WTC11 (cell line): ENCODE data around the gene CLASP2. TPM values are rescaled to one million over a fixed set of nuclear protein-coding genes. Genes with fewer than 3 reads are reported as not detected.

ENCODE experiments used
- ATAC-seq: fragments of 200-7000 bp; cut with Tn5 transposase; 2 replicates; pipeline ENCODE4 v1.10.0; 2021; ENCODE audit warnings: mild to moderate bottlenecking, moderate library complexity
- CTCF ChIA-PET: fragments of 300-600 bp; sonication (Branson Sonifier 250); formaldehyde crosslinking; loops from one replicate; lab custom pipeline; 2021; ENCODE audit warnings: antibody characterized with exemption; lab: Charles Lee
- POLR2A ChIA-PET: fragments of 350-600 bp; sonication (Branson Sonifier 250); formaldehyde crosslinking; loops from one replicate; lab custom pipeline; 2021; ENCODE audit warnings: antibody characterized with exemption; lab: Charles Lee
- DNase-seq: peaks from one replicate; pipeline ENCODE4 v3.0.0; 2021; ENCODE audit warnings: low spot score
- H3K27ac Mint-ChIP-seq: 2 replicates; pipeline ENCODE4 v1.8.0; 2021; ENCODE audit warnings: mixed read lengths
- H3K27me3 Mint-ChIP-seq: 2 replicates; pipeline ENCODE4 v1.8.0; 2021; ENCODE audit warnings: low read depth, mild to moderate bottlenecking, moderate library complexity, mixed read lengths
- H3K36me3 Mint-ChIP-seq: 2 replicates; pipeline ENCODE4 v1.8.0; 2021; ENCODE audit warnings: mixed read lengths
- H3K4me1 Mint-ChIP-seq: 2 replicates; pipeline ENCODE4 v1.8.0; 2022; ENCODE audit warnings: mixed read lengths
- H3K4me3 Mint-ChIP-seq: 2 replicates; pipeline ENCODE4 v1.8.0; 2021; ENCODE audit warnings: mild to moderate bottlenecking, moderate library complexity, mixed read lengths
- H3K9me3 Mint-ChIP-seq: 2 replicates; pipeline ENCODE4 v1.8.0; 2021; ENCODE audit warnings: mixed read lengths
- CREM ChIP-seq: sonication (generic); formaldehyde crosslinking; IDR thresholded peaks from 2 replicates; pipeline ENCODE4 v1.8.1; 2022; ENCODE audit warnings: mild to moderate bottlenecking, missing genetic modification reagents, moderate library complexity
- ETV6 ChIP-seq: sonication (generic); formaldehyde crosslinking; IDR thresholded peaks from 2 replicates; pipeline ENCODE4 v1.8.1; 2022; ENCODE audit warnings: mild to moderate bottlenecking, missing genetic modification reagents
- FOXJ3 ChIP-seq: sonication (generic); formaldehyde crosslinking; IDR thresholded peaks from 2 replicates; pipeline ENCODE4 v1.9.0; 2021; ENCODE audit warnings: missing genetic modification reagents, mild to moderate bottlenecking, borderline replicate concordance
- FOXK1 ChIP-seq: sonication (generic); formaldehyde crosslinking; IDR thresholded peaks from 2 replicates; pipeline ENCODE4 v1.8.0; 2022; ENCODE audit warnings: mild to moderate bottlenecking, moderate library complexity, missing genetic modification reagents
- GTF2I ChIP-seq: fragments of 250-450 bp; sonication (Bioruptor Pico); conservative IDR thresholded peaks from 2 replicates; pipeline ENCODE4 v1.4.0; 2021; ENCODE audit warnings: mild to moderate bottlenecking
- NFE2L1 ChIP-seq: sonication (generic); formaldehyde crosslinking; IDR thresholded peaks from 2 replicates; pipeline ENCODE4 v1.8.1; 2023; ENCODE audit warnings: missing genetic modification reagents
- NR2C2 ChIP-seq: sonication (generic); formaldehyde crosslinking; IDR thresholded peaks from 2 replicates; pipeline ENCODE4 v1.8.0; 2022; ENCODE audit warnings: mild to moderate bottlenecking, missing genetic modification reagents
- PRRX2 ChIP-seq: fragments of 250-450 bp; sonication (Bioruptor Pico); IDR thresholded peaks from 2 replicates; pipeline ENCODE4 v1.8.0; 2021; ENCODE audit warnings: mild to moderate bottlenecking
- SMAD3 ChIP-seq: sonication (generic); formaldehyde crosslinking; IDR thresholded peaks from 2 replicates; pipeline ENCODE4 v1.8.0; 2022; ENCODE audit warnings: missing genetic modification reagents, mild to moderate bottlenecking, borderline replicate concordance
- SP1 ChIP-seq: sonication (generic); formaldehyde crosslinking; conservative IDR thresholded peaks from 2 replicates; pipeline ENCODE4 v1.8.1; 2022; ENCODE audit warnings: missing genetic modification reagents
- ZNF263 ChIP-seq: sonication (generic); formaldehyde crosslinking; IDR thresholded peaks from 2 replicates; pipeline ENCODE4 v1.8.1; 2022; ENCODE audit warnings: low read depth, mild to moderate bottlenecking, moderate library complexity, missing genetic modification reagents
- ZNF317 ChIP-seq: sonication (generic); formaldehyde crosslinking; IDR thresholded peaks from 2 replicates; pipeline ENCODE4 v1.8.1; 2023; ENCODE audit warnings: low read depth, mild to moderate bottlenecking, moderate library complexity, missing genetic modification reagents, borderline replicate concordance
- total RNA-seq: library from RNA; stranded (reverse); gene quantifications from 3 replicates; pipeline ENCODE4 v1.2.3, GENCODE V29; 2021
- TF ChIP-seq, protein P1 (sequence below): fragments of 200-600 bp; IDR thresholded peaks from 2 replicates; pipeline ENCODE4 v1.8.0; 2022; ENCODE audit warnings: antibody characterized with exemption
- TF ChIP-seq, protein P2 (sequence below): sonication (generic); formaldehyde crosslinking; IDR thresholded peaks from 2 replicates; pipeline ENCODE4 v1.8.0; 2022; ENCODE audit warnings: mild to moderate bottlenecking, missing genetic modification reagents
- TF ChIP-seq, protein P3 (sequence below): fragments of 250-450 bp; sonication (Bioruptor Pico); IDR thresholded peaks from 2 replicates; pipeline ENCODE4 v1.9.0; 2021; ENCODE audit warnings: moderate library complexity, mild to moderate bottlenecking, inconsistent platforms, borderline replicate concordance
- TF ChIP-seq, protein P4 (sequence below): sonication (generic); formaldehyde crosslinking; IDR thresholded peaks from 2 replicates; pipeline ENCODE4 v1.8.1; 2023; ENCODE audit warnings: mild to moderate bottlenecking, moderate library complexity, missing genetic modification reagents
- TF ChIP-seq, protein P5 (sequence below): sonication (generic); formaldehyde crosslinking; conservative IDR thresholded peaks from 2 replicates; pipeline ENCODE4 v1.8.1; 2022; ENCODE audit warnings: mild to moderate bottlenecking, missing genetic modification reagents
- TF ChIP-seq, protein P6 (sequence below): sonication (generic); formaldehyde crosslinking; IDR thresholded peaks from 2 replicates; pipeline ENCODE4 v1.8.0; 2022; ENCODE audit warnings: mild to moderate bottlenecking, missing genetic modification reagents
- TF ChIP-seq, protein P7 (sequence below): fragments of 250-450 bp; sonication (Bioruptor Pico); IDR thresholded peaks from 2 replicates; pipeline ENCODE4 v1.9.0; 2021; ENCODE audit warnings: mild to moderate bottlenecking
- TF ChIP-seq, protein P8 (sequence below): fragments of 250-450 bp; sonication (Bioruptor Pico); IDR thresholded peaks from 2 replicates; pipeline ENCODE4 v2.1.2; 2022; ENCODE audit warnings: mild to moderate bottlenecking, moderate library complexity

CLASP2 gene
- total RNA-seq, 1 experiment from 2014 or later: 56.7 TPM

DNA sequence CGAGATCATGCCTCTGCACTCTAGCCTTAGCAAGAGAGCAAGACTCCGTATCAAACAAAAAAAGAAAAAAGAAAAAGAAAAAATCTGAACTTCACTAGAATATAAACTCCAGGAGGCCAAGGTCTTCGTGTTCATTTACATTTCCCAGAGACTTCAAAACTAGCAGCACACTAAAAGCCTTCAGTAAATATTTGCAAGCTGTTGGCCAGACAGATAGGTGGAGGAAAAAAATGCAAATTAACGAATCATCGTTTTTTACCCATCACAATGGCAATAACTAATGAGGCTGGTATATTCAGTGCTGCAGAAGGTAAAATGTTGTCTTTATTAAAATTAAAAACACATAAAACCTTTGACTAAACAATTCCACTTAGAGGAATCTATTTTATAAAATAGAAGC lies 80.6 kb downstream of the CLASP2 start:
- H3K27me3 Mint-ChIP-seq: no peaks in the 10 kb centered on the region

DNA sequence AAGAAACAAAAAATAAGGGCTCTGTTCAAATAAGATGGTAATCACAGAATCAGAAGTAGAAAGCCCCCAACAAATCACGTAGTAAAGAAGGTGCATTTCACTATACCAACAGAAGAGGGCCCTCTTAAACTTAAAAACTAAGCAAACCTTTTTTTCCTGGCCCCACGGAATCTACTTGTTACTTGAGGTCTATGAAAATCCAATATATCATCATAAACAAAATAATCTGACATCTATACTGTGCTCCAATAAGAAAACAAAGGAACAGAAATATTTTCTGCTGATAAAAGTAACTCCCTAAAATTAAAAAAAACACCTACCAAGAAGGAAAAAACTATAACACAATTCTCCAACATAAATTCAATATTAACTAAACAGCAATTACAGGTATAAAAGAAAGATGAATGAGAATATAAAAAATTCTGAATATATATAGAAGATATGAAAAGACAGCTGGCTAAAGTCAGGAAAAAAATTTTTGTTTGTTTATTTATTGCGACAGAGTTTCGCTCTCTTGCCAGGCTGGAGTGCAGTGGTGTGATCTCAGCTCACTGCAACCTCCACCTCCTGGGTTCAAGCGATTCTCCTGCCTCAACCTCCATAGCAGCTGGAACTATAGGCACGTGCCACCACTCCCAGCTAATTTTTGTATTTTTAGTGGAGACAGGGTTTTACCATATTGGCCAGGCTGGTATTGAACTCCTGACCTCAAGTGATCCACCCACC lies 81.8 kb downstream of the CLASP2 start:
- no peaks in the 10 kb centered on the region for H3K9me3 Mint-ChIP-seq
- ChIA-PET POLR2A (no interaction called here), CTCF (interaction anchor here (0.9 to 1.7 kb wide), 4 partner anchors 140 to 153 kb away, joined by 4 to 47 read pairs (median 6); no protein-coding TSS in a partner anchor)
- no peaks in the 10 kb centered on the region for H3K27me3 Mint-ChIP-seq
- DNase-seq (no peak), ATAC-seq (peak; percentile 48; the same call in 1 of the 2 replicates)
- H3K36me3 Mint-ChIP-seq: no peaks in the 10 kb centered on the region
- H3K27ac Mint-ChIP-seq: no peak overlapping the region
- peaks cover 15% of the 10 kb centered on the region for H3K4me1 Mint-ChIP-seq
- no peak for TF ChIP-seq FOXK1
- TF ChIP-seq, protein P1, sequence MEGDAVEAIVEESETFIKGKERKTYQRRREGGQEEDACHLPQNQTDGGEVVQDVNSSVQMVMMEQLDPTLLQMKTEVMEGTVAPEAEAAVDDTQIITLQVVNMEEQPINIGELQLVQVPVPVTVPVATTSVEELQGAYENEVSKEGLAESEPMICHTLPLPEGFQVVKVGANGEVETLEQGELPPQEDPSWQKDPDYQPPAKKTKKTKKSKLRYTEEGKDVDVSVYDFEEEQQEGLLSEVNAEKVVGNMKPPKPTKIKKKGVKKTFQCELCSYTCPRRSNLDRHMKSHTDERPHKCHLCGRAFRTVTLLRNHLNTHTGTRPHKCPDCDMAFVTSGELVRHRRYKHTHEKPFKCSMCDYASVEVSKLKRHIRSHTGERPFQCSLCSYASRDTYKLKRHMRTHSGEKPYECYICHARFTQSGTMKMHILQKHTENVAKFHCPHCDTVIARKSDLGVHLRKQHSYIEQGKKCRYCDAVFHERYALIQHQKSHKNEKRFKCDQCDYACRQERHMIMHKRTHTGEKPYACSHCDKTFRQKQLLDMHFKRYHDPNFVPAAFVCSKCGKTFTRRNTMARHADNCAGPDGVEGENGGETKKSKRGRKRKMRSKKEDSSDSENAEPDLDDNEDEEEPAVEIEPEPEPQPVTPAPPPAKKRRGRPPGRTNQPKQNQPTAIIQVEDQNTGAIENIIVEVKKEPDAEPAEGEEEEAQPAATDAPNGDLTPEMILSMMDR: peak; percentile 35
- H3K4me3 Mint-ChIP-seq: no peak overlapping the region

More for the DNA sequence above, 80.6 kb downstream of the CLASP2 start:
- TF ChIP-seq, protein P2, sequence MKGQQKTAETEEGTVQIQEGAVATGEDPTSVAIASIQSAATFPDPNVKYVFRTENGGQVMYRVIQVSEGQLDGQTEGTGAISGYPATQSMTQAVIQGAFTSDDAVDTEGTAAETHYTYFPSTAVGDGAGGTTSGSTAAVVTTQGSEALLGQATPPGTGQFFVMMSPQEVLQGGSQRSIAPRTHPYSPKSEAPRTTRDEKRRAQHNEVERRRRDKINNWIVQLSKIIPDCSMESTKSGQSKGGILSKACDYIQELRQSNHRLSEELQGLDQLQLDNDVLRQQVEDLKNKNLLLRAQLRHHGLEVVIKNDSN: no peak
- TF ChIP-seq ZNF263 (CRISPR knock-in tag) (no peak), NR2C2 (no peak), CREM (CRISPR knock-in tag) (no peak), SMAD3 (CRISPR knock-in tag) (no peak), ETV6 (CRISPR knock-in tag) (no peak), PRRX2 (no peak), GTF2I (CRISPR knock-in tag) (no peak), SP1 (CRISPR knock-in tag) (no peak)
- TF ChIP-seq, protein P3, sequence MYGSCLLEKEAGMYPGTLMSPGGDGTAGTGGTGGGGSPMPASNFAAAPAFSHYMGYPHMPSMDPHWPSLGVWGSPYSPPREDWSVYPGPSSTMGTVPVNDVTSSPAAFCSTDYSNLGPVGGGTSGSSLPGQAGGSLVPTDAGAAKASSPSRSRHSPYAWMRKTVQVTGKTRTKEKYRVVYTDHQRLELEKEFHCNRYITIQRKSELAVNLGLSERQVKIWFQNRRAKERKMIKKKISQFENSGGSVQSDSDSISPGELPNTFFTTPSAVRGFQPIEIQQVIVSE (CRISPR knock-in tag): no peak
- TF ChIP-seq, protein P4, sequence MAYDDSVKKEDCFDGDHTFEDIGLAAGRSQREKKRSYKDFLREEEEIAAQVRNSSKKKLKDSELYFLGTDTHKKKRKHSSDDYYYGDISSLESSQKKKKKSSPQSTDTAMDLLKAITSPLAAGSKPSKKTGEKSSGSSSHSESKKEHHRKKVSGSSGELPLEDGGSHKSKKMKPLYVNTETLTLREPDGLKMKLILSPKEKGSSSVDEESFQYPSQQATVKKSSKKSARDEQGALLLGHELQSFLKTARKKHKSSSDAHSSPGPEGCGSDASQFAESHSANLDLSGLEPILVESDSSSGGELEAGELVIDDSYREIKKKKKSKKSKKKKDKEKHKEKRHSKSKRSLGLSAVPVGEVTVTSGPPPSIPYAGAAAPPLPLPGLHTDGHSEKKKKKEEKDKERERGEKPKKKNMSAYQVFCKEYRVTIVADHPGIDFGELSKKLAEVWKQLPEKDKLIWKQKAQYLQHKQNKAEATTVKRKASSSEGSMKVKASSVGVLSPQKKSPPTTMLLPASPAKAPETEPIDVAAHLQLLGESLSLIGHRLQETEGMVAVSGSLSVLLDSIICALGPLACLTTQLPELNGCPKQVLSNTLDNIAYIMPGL (CRISPR knock-in tag): no peak
- TF ChIP-seq, protein P5, sequence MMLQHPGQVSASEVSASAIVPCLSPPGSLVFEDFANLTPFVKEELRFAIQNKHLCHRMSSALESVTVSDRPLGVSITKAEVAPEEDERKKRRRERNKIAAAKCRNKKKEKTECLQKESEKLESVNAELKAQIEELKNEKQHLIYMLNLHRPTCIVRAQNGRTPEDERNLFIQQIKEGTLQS (CRISPR knock-in tag): no peak
- TF ChIP-seq, protein P6, sequence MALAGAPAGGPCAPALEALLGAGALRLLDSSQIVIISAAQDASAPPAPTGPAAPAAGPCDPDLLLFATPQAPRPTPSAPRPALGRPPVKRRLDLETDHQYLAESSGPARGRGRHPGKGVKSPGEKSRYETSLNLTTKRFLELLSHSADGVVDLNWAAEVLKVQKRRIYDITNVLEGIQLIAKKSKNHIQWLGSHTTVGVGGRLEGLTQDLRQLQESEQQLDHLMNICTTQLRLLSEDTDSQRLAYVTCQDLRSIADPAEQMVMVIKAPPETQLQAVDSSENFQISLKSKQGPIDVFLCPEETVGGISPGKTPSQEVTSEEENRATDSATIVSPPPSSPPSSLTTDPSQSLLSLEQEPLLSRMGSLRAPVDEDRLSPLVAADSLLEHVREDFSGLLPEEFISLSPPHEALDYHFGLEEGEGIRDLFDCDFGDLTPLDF (CRISPR knock-in tag): no peak
- TF ChIP-seq, all 79 proteins: peak for 0
- ChIA-PET POLR2A (no interaction called here), CTCF (interaction anchor here (0.5 to 1.7 kb wide), 6 partner anchors 40 to 245 kb away, joined by 3 to 47 read pairs (median 4); no protein-coding TSS in a partner anchor)
- H3K9me3 Mint-ChIP-seq: no peaks in the 10 kb centered on the region
- H3K36me3 Mint-ChIP-seq: no peaks in the 10 kb centered on the region
- no peak for ATAC-seq
- peak overlapping the region; percentile 90 for H3K27ac Mint-ChIP-seq
- DNase-seq: no peak
- H3K4me1 Mint-ChIP-seq: peaks cover 15% of the 10 kb centered on the region
- no peak overlapping the region for H3K4me3 Mint-ChIP-seq

DNA sequence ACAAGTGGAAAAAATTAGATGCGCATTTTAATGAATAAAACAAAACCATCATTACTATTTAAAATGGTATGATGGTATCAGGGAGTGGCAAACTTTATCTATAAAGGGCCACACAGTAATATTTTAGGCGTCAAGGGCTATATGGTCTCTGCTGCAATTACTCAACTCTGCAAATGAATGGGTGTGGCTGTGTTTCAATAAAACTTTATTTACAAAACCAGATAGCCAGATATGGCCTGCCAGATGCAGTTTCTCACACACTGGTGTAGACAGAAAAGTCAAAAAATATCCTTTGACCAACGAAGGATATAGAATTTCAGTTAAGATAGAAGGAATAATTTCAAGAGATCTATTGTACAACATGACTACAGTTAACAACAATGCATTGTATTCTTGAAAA lies 83.8 kb downstream of the CLASP2 start:
- Mint-ChIP-seq H3K9me3 (no peaks in the 10 kb centered on the region), H3K4me1 (peaks cover 15% of the 10 kb centered on the region), H3K27ac (no peak overlapping the region), H3K36me3 (no peaks in the 10 kb centered on the region), H3K27me3 (no peaks in the 10 kb centered on the region), H3K4me3 (no peak overlapping the region)
- ChIA-PET POLR2A (no interaction called here), CTCF (interaction anchor here (1.5 kb wide), 1 partner anchor 153 kb away, joined by 7 read pairs; no protein-coding TSS in a partner anchor)
- ATAC-seq (no peak), DNase-seq (no peak)
- no peak for TF ChIP-seq NFE2L1 (CRISPR knock-in tag)
- TF ChIP-seq, protein P7, sequence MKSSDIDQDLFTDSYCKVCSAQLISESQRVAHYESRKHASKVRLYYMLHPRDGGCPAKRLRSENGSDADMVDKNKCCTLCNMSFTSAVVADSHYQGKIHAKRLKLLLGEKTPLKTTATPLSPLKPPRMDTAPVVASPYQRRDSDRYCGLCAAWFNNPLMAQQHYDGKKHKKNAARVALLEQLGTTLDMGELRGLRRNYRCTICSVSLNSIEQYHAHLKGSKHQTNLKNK (CRISPR knock-in tag): no peak
- TF ChIP-seq SP1 (CRISPR knock-in tag): no peak
- TF ChIP-seq, protein P8, sequence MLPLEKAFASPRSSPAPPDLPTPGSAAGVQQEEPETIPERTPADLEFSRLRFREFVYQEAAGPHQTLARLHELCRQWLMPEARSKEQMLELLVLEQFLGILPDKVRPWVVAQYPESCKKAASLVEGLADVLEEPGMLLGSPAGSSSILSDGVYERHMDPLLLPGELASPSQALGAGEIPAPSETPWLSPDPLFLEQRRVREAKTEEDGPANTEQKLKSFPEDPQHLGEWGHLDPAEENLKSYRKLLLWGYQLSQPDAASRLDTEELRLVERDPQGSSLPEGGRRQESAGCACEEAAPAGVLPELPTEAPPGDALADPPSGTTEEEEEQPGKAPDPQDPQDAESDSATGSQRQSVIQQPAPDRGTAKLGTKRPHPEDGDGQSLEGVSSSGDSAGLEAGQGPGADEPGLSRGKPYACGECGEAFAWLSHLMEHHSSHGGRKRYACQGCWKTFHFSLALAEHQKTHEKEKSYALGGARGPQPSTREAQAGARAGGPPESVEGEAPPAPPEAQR (CRISPR knock-in tag): no peak
- TF ChIP-seq FOXJ3 (CRISPR knock-in tag): no peak
- no peak for TF ChIP-seq ZNF317 (CRISPR knock-in tag)
- TF ChIP-seq SMAD3 (CRISPR knock-in tag): no peak
